Ovary (tissue), 9 donors: Measurements from ENCODE around the gene FUOM. TPM values are rescaled to one million over a fixed set of nuclear protein-coding genes. Genes with fewer than 3 reads are reported as not detected.

Experiments
- DNase-seq, 5 donors: peaks; one replicate each; pipeline ENCODE4 v3.0.0-alpha.2; 2019 to 2020
- H3K27ac ChIP-seq, 2 donors: fragments of 200-600 bp; one replicate each; pipeline versions ENCODE4 v1.5.1 to v1.8.0; 2019 to 2022
- H3K27me3 ChIP-seq: fragments of 200-600 bp; one replicate; pipeline ENCODE4 v1.8.0; 2022
- H3K36me3 ChIP-seq: fragments of 200-600 bp; sonication (generic); one replicate; pipeline ENCODE4 v1.5.1; 2019
- H3K4me1 ChIP-seq: one replicate; pipeline ENCODE4 v1.8.1; 2013; ENCODE audit warnings: mild to moderate bottlenecking, moderate library complexity; ENCODE audit not compliant: insufficient read depth
- H3K4me3 ChIP-seq: fragments of 200-600 bp; sonication (generic); one replicate; pipeline ENCODE4 v1.5.1; 2017
- H3K9me3 ChIP-seq, 2 donors: fragments of 200-600 bp in 1 of 2; sonication (generic) in 1 of 2; one replicate each; pipeline versions ENCODE4 v1.5.1 to v1.8.1; 2013 to 2019; ENCODE audit warnings: mild to moderate bottlenecking in 1 of 2, moderate library complexity in 1 of 2
- EP300 ChIP-seq: sonication (generic); formaldehyde crosslinking; IDR thresholded peaks from one replicate; pipeline ENCODE4 v1.6.1; 2017; ENCODE audit warnings: antibody characterized with exemption
- POLR2A ChIP-seq: fragments of 450-650 bp; IDR thresholded peaks from one replicate; pipeline ENCODE4 v1.6.1; 2017; ENCODE audit warnings: antibody characterized with exemption, mild to moderate bottlenecking, moderate library complexity
- WGBS, 3 donors: extraction: QIAGEN DNeasy Blood & Tissue Kit in 1 of 3; methylation state at CpG; one replicate each; pipeline versions ENCODE4 v1.1.5 to v1.1.7; 2013 to 2017; 5-methylcytosine and 5-hydroxymethylcytosine counted together
- intact Hi-C, 4 donors: fragments of 100-400 bp; cut with DNase I; formaldehyde crosslinking; loops; one replicate each; pipeline versions ENCODE4 v1.11.0 to v1.15.1; 2022 to 2023
- polyA plus RNA-seq, 2 donors: library from polyadenylated mRNA; stranded (reverse); fragments of 200-250 nt in 1 of 2; fragments of 350-450 nt in 1 of 2; fragmentation: Illumina TruSeq in 1 of 2; extraction: RNeasy Lipid Tissue Mini Kit (QIAGEN cat#74804) in 1 of 2; gene quantifications; one replicate each; pipeline ENCODE4 v1.2.3, GENCODE V29; 2013 to 2014
- total RNA-seq, 7 donors: library from RNA; depleted of rRNA in 2 of 7; stranded (reverse); fragments of >200 nt in 2 of 7; fragmentation: NEBNext Ultra II Directional in 3 of 7; extraction: Animal tissue kit (Norgen Biotek cat#: 25700) in 3 of 7; gene quantifications; one replicate each; pipeline versions ENCODE4 v1.1.0 to v1.2.4, GENCODE V29; 2016 to 2023
- TF ChIP-seq, protein P1 (sequence below), 3 donors: fragments of 450-650 bp in 2 of 3; fragments of 200-600 bp in 1 of 3; IDR thresholded peaks; one replicate each; pipeline versions ENCODE4 v1.5.1 to v1.8.0; 2016 to 2022; ENCODE audit warnings: antibody characterized with exemption in 3 of 3, mild to moderate bottlenecking in 1 of 3
- donor health status: DM: no; HTN: no; CAD: no; lungs with moderate emphysema.
- donor health status: DM: no; HTN: no; CAD: no.
- donor health status: Bipolar disorder and iron deficiency.
- donor health status: DM: yes; HTN: yes; CAD: no.
- donor health status: DM: no; HTN: no; CAD: no.
- donor health status: DM: yes; HTN: yes; CAD: no.

FUOM gene
- total and polyA plus RNA-seq, 9 donors = 1.2 to 26.3 (median 14.8) TPM

DNA sequence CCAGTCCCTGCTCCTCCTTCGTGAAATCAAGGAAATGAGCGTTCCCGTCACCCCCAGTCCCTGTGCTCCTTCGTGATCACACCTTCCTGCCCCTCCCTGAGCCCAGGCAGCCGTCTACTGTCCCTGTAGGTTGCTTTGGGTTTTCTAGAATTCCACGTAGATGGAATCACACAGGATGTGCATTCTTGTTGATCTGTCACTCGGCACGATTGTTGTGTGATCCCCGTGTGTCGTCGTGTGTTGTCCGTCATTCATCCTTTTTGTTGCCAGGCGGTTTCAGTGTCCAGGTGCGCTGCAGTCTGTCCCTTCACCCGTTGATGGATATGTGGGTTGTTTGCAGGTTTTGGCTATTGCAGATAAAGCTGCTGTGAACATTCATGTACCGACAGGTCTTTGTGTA, 45.5 kb upstream of the FUOM start:
- Histone ChIP-seq H3K27ac (no peak overlapping the region), H3K27me3 (no peaks in the 10 kb centered on the region), H3K4me3 (no peak overlapping the region), H3K4me1 (no peaks in the 10 kb centered on the region), H3K9me3 (no peaks in the 10 kb centered on the region), H3K36me3 (no peaks in the 10 kb centered on the region)
- intact Hi-C loops = no loop called here
- 84 to 88% (median 87%) methylated on average over 16 of the region's 16 CpGs for WGBS, 3 donors
- TF ChIP-seq POLR2A (no peak), EP300 (no peak)
- TF ChIP-seq, protein P1, sequence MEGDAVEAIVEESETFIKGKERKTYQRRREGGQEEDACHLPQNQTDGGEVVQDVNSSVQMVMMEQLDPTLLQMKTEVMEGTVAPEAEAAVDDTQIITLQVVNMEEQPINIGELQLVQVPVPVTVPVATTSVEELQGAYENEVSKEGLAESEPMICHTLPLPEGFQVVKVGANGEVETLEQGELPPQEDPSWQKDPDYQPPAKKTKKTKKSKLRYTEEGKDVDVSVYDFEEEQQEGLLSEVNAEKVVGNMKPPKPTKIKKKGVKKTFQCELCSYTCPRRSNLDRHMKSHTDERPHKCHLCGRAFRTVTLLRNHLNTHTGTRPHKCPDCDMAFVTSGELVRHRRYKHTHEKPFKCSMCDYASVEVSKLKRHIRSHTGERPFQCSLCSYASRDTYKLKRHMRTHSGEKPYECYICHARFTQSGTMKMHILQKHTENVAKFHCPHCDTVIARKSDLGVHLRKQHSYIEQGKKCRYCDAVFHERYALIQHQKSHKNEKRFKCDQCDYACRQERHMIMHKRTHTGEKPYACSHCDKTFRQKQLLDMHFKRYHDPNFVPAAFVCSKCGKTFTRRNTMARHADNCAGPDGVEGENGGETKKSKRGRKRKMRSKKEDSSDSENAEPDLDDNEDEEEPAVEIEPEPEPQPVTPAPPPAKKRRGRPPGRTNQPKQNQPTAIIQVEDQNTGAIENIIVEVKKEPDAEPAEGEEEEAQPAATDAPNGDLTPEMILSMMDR (IDR thresholded peaks at IDR 0.05) = no peak
- DNase-seq = peak in 1 of 5 donors; percentile 6

DNA sequence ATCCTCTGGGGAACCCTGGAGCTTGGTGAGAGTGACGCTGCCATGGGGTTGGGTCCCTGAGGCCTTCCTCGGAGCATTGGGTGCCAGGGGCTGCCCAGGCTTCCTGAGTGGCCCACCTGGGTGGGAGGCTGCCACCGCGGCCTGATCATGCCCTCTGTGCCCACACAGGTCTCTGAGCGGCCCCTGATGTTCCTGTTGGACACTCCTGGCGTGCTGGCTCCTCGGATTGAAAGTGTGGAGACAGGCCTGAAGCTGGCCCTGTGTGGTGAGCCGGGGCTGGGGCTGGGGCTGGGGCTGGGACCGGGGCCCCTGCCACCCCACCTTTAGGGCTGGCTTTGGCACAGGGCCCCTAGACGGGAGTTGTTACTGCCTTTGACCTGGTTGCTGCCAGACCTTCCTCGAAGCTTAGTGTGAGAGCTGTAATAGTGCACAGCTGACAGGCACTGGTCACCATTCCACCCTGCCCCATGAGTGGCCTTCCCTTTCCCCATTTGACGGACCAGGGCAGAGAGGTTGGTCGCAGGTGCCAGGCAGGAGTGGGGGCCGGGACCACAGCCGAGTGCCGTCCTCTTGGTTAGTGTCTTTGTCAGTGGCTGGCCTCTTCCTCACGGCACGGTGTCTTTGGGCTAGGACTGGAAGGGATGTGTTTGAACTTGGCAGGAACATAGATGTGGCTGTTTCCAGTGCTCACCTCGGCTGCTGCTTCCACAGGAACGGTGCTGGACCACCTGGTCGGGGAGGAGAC, 44.3 kb upstream of the FUOM start:
- Histone ChIP-seq H3K27ac (no peak overlapping the region), H3K36me3 (no peaks in the 10 kb centered on the region), H3K4me1 (no peaks in the 10 kb centered on the region), H3K27me3 (no peaks in the 10 kb centered on the region), H3K9me3 (no peaks in the 10 kb centered on the region), H3K4me3 (no peak overlapping the region)
- intact Hi-C loops = no loop called here
- 95 to 98% (median 96%) methylated on average over 20 to 21 of the region's 21 CpGs for WGBS, 3 donors
- peak in 1 of 5 donors; percentile 10 for DNase-seq
- TF ChIP-seq EP300 = no peak
- TF ChIP-seq, protein P1 (IDR thresholded peaks at IDR 0.05) = no peak
- no peak for TF ChIP-seq POLR2A

DNA sequence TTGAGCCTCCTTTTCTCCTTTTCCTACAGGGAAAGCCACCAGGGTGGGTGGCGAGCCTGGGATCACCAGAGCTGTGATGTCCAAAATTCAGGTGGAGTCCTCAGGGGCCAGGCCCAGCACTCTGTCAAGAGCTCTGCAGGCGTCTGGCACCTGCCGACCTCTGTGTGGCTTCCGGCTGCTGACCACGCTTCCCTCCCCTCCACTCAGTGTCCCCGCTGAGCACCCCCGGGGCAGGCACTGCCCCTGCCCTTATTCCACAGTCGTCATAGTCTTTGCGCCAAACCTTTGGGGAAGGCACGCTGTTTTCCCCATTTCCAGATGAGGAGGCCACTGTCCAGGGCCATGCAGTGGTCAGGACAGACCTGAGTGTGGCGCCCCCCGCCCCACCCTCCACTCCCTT, 43.7 kb upstream of the FUOM start:
- no peaks in the 10 kb centered on the region for H3K9me3 ChIP-seq

DNA sequence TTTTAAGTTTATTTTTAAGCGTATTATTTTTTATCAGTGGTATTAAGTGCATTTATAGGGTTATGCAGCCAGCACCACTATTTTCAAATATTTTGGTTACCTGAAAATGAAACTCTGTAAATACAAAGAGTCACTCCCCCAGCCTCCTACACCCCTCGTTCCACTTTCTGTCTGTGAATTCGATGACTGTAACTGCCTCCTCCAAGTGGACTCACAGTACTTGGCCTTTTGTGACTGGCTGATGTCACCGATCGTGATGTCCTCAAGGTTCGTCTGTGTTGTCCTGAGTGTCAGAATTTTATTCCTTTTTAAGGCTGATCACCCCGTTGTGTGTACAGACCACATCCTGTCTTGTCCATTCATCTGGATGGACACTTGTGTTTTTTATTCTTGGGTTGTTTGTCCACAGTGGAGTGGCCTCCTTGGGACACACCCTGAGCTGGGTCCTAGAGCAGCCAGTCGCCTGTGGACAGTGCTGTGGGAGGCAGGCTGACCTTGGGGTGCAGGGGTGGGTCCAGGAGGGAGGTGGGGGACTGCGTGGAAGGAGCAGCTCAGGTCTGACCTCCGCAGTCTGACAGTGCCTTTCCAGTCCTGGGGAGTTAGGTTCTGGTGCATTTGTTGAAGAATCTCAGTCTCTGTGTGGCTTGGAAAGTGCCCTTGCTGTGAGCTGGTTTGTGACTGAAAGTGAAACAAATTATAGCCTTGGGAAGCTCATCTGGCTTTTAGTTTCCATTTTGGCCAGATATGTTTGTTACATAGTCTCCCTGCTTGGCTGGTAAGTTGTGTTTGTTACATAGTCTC, 43.0 kb upstream of the FUOM start:
- 72 to 79% (median 74%) methylated on average over 10 of the region's 10 CpGs for whole genome bisulfite sequencing, 3 donors
- Histone ChIP-seq H3K36me3 (no peaks in the 10 kb centered on the region), H3K9me3 (no peaks in the 10 kb centered on the region), H3K4me3 (no peak overlapping the region), H3K27ac (no peak overlapping the region), H3K27me3 (no peaks in the 10 kb centered on the region), H3K4me1 (no peaks in the 10 kb centered on the region)
- peak in 1 of 5 donors; percentile 6 for DNase-seq
- intact Hi-C loops = no loop called here
- TF ChIP-seq POLR2A = no peak
- TF ChIP-seq, protein P1 (IDR thresholded peaks at IDR 0.05) = no peak
- no peak for TF ChIP-seq EP300

More for the DNA sequence above, 43.7 kb upstream of the FUOM start:
- Histone ChIP-seq H3K27me3 (no peaks in the 10 kb centered on the region), H3K4me1 (no peaks in the 10 kb centered on the region), H3K4me3 (no peak overlapping the region), H3K27ac (no peak overlapping the region), H3K36me3 (no peaks in the 10 kb centered on the region)
- intact Hi-C loops = no loop called here
- no peak for TF ChIP-seq EP300
- TF ChIP-seq, protein P1 (IDR thresholded peaks at IDR 0.05) = no peak
- TF ChIP-seq POLR2A = no peak
- WGBS, 3 donors = 92 to 97% (median 94%) methylated on average over 12 of the region's 12 CpGs
- DNase-seq = peak in 1 of 5 donors; percentile 12
